Measurements from ENCODE around the gene DDX17.
A peak's percentile ranks its signal among the peaks of the same experiment; 100 is the strongest.

The DDX17 gene

DNA sequence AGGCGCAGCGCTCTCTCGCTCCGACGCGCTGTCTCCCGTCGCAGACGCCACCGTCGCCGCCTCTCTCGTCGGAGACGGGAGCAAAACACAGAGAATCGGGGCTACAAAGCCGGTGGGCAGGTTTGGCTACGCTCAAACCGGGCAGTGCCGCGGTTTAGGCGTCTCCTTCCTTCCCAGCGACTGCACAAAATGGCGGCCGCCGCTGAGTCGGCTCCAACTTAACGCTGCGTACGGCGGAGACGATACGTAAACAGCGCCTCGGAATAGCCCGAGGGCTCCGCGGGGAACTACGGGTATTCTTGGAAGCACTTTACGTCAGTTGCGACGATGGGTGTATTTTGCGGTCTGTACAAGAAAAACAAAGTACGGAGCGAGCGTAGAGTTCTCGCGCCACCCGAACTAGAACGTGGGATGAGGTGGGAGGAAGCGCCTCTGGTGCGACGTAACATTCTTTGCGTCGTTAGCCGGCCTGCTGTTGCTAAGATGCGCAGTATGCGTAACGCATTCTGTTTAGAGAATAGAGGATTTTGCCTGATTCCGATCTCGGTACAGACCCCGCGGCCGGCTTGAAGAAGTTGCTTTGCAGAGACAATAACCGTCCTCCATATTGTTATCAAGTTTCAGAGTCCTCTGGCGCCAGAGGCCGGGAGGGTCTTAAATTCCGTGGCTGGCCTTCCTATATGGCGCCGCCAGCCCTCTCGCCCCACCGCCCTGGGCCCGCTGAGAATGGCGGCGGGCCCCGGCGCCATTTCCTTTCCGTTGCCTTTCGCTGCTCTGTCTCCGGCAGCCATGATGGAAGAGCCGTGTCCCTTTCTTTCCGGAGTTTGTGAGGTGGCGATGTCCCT lies at the start of gene DDX17:
Gene DDX17 (minus strand): TSS at position 194 of the 845 bp plus-strand sequence.
- peak; percentile 99 for DNase-seq (ENCODE audit: low read depth, low spot score)

DNA sequence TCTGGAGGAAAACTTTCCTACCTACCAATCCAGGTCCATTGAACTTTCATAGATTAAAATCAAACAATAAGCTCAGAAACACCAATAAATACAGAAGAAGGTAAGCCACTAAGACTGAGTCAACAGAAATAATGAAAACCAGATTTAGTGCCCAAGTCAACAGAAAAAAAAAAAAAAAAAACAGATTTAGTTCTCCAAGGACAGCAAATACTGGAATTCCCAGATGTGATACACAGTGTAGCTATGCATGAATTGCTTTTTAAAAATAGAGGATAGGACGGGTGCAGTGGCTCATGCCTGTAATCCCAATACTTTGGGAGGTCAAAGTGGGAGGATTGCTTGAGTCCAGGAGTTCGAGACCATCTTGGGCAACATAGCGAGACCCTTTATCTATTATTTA lies 48.2 kb upstream of the DDX17 start:
- DNase-seq (ENCODE audit: low read depth, low spot score) = no peak

DNA sequence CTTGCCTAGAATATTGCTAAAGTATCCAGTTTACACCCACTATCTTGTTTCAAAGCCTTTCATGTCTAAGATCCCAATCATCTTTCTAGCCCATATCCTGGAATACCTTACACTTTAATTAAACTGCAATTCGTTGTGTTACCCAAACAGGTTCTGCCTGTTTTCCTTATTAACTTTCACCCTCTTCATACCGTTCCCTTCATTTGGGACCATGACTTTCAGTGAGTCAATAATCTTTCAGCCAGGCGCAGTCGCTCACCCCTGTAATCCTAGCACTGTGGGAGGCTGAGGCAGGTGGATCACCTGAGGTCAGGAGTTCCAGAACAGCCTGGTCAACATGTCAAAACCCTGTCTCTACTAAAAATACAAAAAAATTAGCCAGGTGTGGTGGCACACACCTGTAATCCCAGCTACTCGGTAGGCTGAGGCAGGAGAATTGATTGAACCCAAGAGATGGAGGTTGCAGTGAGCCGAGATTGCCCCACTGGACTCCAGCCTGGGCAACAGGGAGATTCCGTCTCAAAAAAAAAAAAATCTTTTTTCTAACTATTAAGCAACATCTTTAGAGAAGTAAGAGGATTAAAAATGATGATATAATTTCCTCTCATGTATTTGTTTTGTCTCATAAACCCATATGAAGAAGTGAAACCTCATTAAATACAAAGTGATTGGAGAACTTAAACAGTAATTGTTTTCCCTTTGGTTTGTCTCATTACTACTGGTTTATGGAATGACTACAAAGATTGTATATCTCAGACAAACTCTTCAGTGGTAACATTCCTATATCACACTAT lies 43.2 kb upstream of the DDX17 start:
- DNase-seq (ENCODE audit: low read depth, low spot score) = no peak

DNA sequence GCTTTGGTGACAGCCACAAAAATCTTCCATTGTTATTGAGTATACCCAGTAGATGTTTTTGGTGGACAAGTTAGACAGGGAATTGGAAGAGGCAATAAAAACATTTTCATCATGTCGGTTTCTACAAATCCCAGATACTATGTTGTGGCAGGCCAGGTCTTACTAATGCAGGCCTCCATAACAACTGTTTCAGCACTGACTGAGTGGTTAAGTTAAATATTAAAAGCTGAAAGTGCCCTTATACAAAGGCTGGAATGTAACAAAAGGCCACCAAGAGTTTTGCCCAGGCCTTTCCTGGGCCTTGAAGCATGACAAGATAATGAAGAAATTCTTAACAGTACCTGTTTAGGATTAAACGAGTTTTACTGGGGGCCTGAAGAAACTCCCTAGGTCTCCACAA lies 34.6 kb upstream of the DDX17 start:
- DNase-seq (ENCODE audit: low read depth, low spot score) = no peak

DNA sequence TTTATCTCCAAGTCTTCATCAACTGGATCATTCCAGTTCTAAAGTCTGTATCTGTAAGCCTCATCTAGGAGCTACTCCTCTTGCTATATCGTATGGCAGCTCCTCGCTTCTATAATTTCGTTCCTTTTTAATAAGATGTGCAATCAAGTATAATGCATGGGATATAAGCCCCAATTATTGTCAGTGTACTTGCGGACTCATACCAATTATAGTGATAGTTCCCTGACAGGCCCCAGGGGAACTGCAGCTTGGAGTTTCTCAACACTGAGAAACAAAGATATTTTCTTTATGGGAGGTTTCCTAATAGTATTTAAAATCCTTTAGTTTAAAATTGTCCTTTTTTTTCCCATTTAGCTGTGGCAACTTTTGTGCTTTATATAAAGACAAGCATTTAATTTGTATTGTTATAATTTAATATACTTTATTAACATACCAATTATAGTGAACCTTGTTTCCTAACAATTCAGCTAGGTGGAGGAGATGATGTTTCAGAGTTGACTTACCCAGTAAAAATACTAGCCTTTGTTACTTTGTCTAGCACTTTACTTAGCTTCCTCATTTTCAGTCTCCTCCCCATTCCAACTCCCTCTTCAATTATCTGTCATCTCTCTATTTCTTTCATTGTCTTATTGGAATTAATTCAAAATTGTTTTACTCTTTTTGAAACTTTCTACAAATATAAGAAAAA lies 25.3 kb upstream of the DDX17 start:
- DNase-seq (ENCODE audit: low read depth, low spot score) = no peak

DNA sequence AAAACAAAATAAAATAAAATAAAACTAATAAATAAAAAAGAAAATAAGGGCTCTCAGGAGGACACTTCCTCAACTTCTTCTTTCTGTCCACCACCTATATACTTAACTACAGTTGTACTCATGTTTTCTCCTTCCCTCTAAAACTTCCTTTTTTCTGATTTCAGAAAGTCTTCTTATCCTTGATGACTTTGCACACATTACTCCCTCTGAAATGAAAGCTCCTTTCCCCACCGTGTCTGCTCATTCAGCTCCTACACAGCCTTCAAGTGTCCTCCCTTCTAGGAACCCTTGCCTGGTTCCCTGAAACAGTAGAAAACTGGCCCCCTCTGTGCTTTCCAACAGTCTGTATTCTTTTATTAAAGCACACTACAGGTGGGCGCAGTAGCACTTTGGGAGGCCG lies 18.3 kb upstream of the DDX17 start:
- no peak for DNase-seq (ENCODE audit: low read depth, low spot score)

DNA sequence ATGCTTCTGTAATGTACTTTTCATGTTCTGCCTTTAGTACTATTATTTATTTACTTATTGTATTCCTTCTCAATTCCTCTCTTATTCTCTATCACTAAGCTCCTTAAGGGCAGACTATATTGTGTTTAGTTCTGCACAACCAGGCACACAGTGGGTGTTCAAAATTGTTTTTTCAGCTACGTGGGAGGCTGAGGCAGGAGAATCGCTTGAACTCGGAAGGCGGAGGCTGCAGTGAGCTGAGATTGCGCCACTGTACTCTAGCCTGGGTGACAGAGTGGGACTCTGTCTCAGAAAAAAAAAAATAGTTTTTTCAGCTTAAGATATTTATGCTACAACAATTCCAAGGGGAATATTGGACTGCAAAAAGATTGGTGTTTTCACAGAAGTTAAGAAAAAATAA lies 17.4 kb upstream of the DDX17 start:
- no peak for DNase-seq (ENCODE audit: low read depth, low spot score)

DNA sequence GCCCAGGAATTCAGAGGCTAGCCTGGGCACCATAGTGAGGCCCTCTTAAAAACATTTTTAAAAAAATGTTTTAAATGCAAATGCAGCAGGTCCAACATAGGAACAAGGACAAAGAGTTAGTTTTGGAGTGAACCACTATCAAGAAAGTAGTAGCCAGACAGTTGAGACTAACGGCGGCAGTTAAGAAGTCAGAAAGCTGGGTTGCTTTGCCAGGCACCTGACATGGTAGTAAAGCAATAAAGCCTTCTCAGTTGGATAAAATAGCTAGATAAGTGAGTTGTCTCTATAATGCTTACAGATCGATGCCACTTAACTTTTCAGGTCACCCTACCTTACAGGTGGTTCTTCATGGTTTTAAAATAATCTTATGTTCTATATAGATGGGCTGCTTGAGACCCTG lies 16.9 kb upstream of the DDX17 start:
- no peak for DNase-seq (ENCODE audit: low read depth, low spot score)

DNA sequence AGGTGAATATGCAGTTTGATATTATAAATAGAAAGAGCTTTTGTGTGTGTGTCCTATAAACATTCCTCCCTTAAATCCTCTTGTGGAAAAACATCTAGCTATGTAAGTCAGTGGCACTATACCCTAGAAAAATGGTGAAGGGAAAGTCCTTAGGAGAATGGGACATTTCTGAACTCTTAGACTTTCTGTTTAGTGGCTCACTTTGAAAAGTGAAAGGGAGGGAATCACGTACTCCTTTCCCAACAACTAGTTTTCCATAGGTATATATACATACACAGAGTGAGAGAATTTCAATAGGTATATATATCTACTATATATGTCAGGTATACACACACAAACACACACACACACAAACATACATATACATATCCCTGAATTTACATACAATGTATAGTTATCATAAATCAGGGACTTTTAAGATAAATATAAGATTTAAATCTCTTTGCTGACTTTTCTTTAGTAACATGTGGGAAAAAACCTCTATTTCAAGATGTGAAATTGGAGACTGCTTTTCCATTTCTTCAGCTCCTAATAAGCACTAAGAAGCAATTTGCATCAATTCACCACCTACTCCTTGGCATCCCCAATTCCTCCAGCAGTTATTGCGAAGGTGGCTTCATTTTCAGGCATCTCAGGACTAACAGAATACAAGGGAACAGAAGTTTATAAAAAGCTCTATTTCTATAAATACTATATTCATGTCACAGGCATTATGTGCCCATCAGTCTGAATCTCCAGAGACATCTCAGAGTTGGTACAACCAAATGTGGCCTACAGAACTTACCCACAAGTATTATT lies 13.5 kb upstream of the DDX17 start:
- DNase-seq (ENCODE audit: low read depth, low spot score) = no peak

DNA sequence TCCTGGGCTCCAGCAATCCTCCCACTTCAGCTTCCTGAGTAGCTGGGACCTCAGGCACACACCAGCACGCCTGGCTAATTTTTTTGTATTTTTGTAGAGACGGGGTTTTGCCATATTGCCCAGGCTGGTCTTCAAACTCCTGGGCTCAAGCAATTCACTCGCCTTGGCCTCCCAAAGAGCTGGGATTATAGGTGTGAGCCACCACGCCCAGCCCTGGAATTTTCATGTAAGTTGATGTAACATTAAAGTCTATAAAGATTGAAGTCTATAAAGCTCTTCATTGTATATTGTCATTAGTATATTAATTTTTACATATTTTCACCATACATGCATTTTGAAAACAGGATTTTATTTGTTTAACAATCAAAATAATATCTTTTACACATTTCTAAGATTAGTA lies 12.5 kb upstream of the DDX17 start:
- no peak for DNase-seq (ENCODE audit: low read depth, low spot score)

DNA sequence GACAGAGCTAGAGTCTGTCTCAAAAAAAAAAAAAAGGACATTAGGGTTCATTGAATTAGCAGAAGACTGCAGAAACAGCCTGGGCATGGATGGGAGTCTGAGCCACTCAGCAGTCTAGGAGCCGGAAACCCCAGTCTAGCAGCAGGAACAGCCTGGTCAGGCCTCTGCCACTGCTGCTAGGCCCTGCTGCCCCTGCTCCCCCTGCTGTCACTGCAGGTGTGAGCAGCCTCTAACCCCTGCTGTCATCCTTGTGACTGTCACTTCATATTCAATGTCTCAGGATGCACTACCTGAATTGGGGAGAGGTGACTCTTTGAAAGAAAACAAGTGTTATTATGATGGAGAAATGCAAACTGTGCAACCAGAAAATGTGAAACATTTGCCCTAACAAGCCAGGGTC lies 7.0 kb upstream of the DDX17 start:
- DNase-seq (ENCODE audit: low read depth, low spot score) = peak; percentile 49

DNA sequence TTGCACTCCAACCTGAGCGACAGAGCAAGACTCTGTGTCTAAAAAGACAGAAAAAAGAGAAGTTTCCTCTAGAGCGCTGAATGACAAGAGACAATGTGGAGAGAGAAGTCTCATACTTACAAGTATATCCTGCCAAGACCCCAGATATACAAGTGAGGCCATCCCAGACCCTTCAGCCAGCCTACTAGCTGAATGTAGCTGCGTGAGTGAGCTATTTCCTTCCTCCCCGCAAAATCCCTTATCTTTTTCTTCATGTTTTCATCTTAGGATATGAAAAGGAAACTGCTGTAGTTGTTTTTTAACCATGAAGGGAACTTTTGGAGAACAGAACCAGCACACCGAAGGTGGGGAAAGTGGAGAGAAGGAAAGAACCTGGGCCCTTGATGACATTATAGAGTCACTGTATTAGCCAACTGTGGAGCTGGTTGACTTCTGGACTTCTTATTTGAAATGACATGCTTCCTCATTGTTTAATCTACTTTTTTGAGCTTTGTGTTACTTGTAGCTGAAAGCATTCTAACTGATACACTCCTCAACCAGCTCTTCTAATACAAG lies 4.4 kb upstream of the DDX17 start:
- no peak for DNase-seq (ENCODE audit: low read depth, low spot score)

DNA sequence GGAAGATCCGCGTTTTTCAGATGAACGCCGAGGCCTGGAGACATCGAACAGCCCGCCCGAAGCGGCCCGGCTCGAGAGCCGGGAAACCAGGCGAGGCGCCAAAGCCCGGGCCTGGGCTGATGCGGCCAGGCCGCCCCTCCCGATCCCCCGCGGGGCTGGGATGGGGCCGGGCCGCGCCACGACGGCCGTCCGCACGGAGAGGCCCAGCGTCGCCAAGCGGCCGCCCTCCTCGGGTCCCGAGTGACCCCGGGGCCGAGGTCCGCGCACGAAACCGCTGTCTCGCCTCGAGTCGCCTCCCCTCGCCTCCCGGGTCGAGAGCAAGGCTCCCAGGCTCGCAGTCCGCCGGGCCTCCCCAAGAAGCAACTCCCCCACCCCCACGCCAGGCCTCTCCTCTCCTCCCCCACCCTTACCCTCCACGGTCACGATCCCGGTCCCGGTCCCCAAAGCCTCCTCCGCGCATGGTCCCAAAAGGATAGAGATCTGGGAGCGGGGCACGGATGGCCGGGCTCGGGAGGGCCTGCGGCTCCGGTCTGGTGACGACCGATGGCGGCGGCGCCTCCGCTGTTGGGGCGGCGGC lies 482 bp downstream of the DDX17 start:
- peak; percentile 52 for DNase-seq (ENCODE audit: low read depth, low spot score)

DNA sequence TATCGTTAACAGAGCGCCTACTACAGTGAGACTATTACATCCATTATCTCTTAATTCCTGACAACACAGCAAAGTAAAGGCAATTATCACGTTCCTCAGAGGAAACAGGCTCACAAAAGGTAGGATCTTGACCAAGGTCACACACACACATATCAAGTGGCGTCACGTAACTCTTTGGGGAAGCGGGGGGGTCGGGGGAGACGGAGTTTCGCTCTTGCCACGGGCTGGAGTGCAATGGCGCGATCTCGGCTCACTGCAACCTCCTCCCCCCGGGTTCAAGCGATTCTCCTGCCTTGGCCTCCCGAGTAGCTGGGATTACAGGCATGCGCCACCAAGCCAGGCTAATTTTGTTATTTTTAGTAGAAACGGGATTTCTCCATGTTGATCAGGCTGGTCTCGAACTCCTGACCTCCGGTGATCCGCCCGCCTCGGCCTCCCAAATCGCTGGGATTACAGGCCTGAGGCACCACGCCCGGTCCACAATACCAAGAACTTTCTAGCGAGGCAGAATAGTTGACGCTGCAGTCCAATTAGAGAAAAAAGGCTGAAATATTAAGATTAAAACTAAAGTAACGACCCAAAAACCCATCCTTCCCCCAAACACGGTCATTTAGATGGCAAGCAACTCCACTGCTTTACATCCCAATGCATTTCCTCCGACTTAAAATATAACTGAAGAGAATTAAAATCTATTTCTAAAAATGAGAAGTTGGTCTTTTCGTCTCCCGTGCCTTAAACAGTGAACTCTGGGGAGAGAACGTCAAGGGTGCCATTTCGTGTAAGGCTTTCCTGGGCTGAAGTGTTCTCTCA lies 1.2 kb downstream of the DDX17 start:
- peak; percentile 59 for DNase-seq (ENCODE audit: low read depth, low spot score)

DNA sequence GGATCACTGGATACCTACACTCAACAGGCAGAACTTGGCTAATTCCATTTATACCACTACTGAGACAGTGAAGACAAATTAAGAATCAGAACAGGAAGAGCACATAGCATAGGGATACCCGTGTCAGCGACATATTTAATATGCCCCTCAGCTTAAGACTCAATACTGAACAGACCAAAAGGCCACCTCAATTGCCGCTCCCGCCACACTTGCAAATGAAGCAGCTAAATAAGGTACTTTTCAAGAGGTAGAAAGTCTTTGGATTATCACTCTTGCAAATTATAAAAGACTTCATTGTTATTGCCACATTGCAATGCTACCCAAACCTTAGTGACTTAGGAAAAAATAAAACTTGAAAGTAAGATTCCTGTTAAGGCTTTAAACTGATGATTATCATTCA lies 3.1 kb downstream of the DDX17 start:
- DNase-seq (ENCODE audit: low read depth, low spot score) = no peak

DNA sequence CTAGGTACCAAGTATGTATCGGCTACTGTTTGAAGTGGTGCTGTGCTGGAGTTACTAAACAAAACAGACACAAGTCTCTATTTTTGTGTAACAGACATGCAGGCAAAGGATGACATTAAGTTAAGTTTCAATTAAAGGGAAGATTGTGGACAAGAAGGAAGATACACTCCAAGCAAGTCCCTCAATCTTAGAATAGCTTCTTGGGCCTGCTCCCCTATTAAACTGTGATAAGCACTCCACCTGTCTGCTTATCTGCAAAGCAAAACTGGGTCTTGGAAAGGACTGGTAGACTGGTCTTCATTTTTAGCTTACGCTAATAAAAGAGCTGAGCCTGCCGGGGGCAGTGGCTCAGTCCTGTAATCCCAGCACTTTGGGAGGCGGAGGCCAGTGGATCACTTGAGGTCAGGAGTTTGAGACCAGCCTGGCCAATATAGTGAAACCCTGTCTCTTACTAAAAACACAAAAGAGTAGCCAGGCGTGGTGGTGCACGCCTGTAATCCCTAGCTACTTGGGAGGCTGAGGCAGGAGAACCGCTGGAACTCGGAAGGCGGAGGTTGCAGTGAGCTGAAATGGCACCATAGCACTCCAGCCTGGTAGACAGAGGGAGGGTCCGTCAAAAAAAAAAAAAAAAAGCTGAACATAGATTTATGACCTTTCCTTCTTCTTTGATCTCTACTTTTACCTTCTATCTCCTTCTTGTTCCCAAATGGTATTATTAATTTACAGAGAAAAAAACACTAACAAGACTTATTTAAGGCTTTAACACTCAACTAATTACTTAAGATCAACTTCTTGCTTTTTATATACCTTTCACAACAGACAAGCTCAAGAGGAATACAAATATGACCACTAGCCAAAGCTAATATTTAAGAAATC lies 4.1 kb downstream of the DDX17 start:
- DNase-seq (ENCODE audit: low read depth, low spot score) = no peak

DNA sequence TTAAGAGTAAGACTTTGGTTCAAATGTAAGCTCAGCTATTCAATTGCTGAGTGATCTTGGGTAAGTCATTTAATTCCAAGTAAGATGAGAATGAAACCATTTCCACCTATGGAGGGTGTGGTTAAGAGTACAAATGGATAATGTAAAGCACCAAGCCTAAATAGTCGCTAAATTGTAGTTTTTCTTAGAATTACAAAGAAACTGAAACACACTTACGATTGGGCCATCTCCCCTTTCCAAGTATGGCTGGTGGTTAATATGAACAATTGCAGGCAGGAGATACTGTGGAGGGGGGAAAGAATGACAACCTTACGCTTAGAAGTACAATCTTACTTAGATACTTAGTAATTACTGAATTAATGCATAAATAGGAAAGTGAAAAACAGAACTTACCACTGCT lies 8.2 kb downstream of the DDX17 start:
- no peak for DNase-seq (ENCODE audit: low read depth, low spot score)

DNA sequence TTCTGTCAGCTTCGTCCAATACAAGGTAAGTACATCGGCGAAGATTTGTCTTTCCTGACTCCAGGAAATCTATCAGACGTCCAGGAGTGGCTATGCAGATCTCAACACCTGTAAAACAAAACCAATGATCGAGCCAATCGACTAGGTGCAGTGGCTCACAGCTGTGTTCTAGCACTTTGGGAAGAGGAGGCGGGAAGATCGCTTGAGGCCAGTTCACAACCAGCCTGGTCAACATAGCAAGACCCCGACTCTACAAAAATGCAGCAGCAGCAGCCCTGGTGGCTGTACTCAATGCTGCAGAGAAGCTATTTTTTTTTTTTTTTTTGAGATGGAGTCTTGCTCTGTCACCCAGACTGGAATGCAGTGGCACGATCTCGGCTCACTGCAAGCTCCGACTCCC lies 11.2 kb downstream of the DDX17 start:
- DNase-seq (ENCODE audit: low read depth, low spot score) = peak; percentile 23

DNA sequence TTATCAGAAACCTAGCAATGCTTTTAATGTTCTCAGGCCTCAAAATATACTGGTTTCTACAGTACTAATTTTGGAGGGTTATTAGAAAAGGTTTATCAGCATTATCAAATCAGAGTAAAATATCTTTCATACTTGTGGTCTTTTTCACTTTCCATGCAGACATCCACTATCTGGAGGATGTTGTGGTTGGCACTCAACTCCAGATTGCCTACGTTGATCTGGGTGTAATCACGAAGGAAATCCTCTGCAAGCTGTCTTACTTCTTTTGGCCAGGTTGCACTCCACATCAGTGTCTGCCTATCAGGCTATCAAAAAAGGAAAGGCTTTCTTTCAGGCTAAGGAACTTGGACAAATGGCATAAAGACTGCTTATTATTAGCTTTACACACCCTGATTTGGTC lies 11.6 kb downstream of the DDX17 start:
- DNase-seq (ENCODE audit: low read depth, low spot score) = no peak

Data from ELF-1 (cell line).